H9 (cell line): ENCODE measurements around the gene NSF. TPM values are rescaled to one million over a fixed set of nuclear protein-coding genes. Genes with fewer than 3 reads are reported as not detected.

Experiments
- DNase-seq: peaks from one replicate; pipeline ENCODE4 v3.0.0-alpha.2; 2017
- H2AFZ ChIP-seq: one replicate; pipeline ENCODE4 v1.6.1; 2013; ENCODE audit warnings: mild to moderate bottlenecking, low read length, control low read depth, moderate library complexity
- H2AK5ac ChIP-seq: 2 replicates; pipeline ENCODE4 v1.6.1; 2013; ENCODE audit warnings: low read length, control low read depth, mixed read lengths; ENCODE audit not compliant: insufficient read length
- H2BK120ac ChIP-seq: one replicate; pipeline ENCODE4 v1.6.1; 2013; ENCODE audit warnings: low read depth, mild to moderate bottlenecking, low read length, control low read depth, inconsistent platforms; ENCODE audit not compliant: poor library complexity, severe bottlenecking
- H2BK12ac ChIP-seq: 2 replicates; pipeline ENCODE4 v1.6.1; 2013; ENCODE audit warnings: low read length, control low read depth, mixed read lengths, low read depth; ENCODE audit not compliant: insufficient read length
- H2BK15ac ChIP-seq: 2 replicates; pipeline ENCODE4 v1.6.1; 2013; ENCODE audit warnings: low read depth, low read length, control low read depth
- H2BK20ac ChIP-seq: one replicate; pipeline ENCODE4 v1.6.1; 2013; ENCODE audit warnings: low read depth, mild to moderate bottlenecking, low read length, control low read depth, inconsistent platforms; ENCODE audit not compliant: poor library complexity, severe bottlenecking
- H2BK5ac ChIP-seq: 2 replicates; pipeline ENCODE4 v1.6.1; 2013; ENCODE audit warnings: low read length, control low read depth, mixed read lengths; ENCODE audit not compliant: insufficient read length
- H3K14ac ChIP-seq: 2 replicates; pipeline ENCODE4 v1.6.1; 2013; ENCODE audit warnings: low read length, control low read depth; ENCODE audit not compliant: insufficient read depth
- H3K18ac ChIP-seq: 2 replicates; pipeline ENCODE4 v1.6.1; 2013; ENCODE audit warnings: low read depth, mild to moderate bottlenecking, mixed read lengths, low read length, control low read depth; ENCODE audit not compliant: insufficient read length
- H3K23ac ChIP-seq: 2 replicates; pipeline ENCODE4 v1.6.1; 2013; ENCODE audit warnings: low read length, control low read depth, mixed read lengths, low read depth; ENCODE audit not compliant: insufficient read length
- H3K23me2 ChIP-seq: 2 replicates; pipeline ENCODE4 v1.6.1; 2013; ENCODE audit warnings: low read depth, mild to moderate bottlenecking, mixed read lengths, low read length, control low read depth; ENCODE audit not compliant: insufficient read length, poor library complexity, severe bottlenecking
- H3K27ac ChIP-seq: 2 replicates; pipeline ENCODE4 v1.5.1; 2013; ENCODE audit warnings: low read length, control low read depth, mixed read lengths, low read depth; ENCODE audit not compliant: insufficient read length
- H3K27me3 ChIP-seq: 2 replicates; pipeline ENCODE4 v1.6.1; 2013; ENCODE audit warnings: low read length, control low read depth, inconsistent platforms; ENCODE audit not compliant: insufficient read depth
- H3K4ac ChIP-seq: 2 replicates; pipeline ENCODE4 v1.6.1; 2013; ENCODE audit warnings: low read depth, mild to moderate bottlenecking, control low read depth, inconsistent platforms, low read length, moderate library complexity
- H3K4me1 ChIP-seq: 2 replicates; pipeline ENCODE4 v1.6.1; 2013; ENCODE audit warnings: low read length, control low read depth, inconsistent platforms; ENCODE audit not compliant: insufficient read depth
- H3K4me2 ChIP-seq: 2 replicates; pipeline ENCODE4 v1.6.1; 2013; ENCODE audit warnings: low read length, control low read depth, mixed read lengths; ENCODE audit not compliant: insufficient read length, insufficient read depth
- H3K56ac ChIP-seq: 2 replicates; pipeline ENCODE4 v1.6.1; 2013; ENCODE audit warnings: low read depth, mild to moderate bottlenecking, mixed read lengths, low read length, control low read depth; ENCODE audit not compliant: insufficient read length
- H3K79me1 ChIP-seq: 2 replicates; pipeline ENCODE4 v1.6.1; 2013; ENCODE audit warnings: low read depth, mild to moderate bottlenecking, moderate library complexity, low read length, control low read depth, inconsistent platforms; ENCODE audit not compliant: insufficient read depth, poor library complexity, severe bottlenecking
- H3K79me2 ChIP-seq: 2 replicates; pipeline ENCODE4 v1.6.1; 2013; ENCODE audit warnings: low read length, control low read depth, inconsistent platforms; ENCODE audit not compliant: insufficient read depth
- H3K9ac ChIP-seq: 2 replicates; pipeline ENCODE4 v1.6.1; 2013; ENCODE audit warnings: low read length, control low read depth, mixed read lengths; ENCODE audit not compliant: insufficient read length; ENCODE audit errors: extremely low read depth
- H3K9me3 ChIP-seq: one replicate; pipeline ENCODE4 v1.6.1; 2013; ENCODE audit warnings: low read depth, low read length, inconsistent platforms; ENCODE audit not compliant: control insufficient read depth
- H3T11ph ChIP-seq: one replicate; pipeline ENCODE4 v1.6.1; 2013; ENCODE audit warnings: mild to moderate bottlenecking, low read length, control low read depth, inconsistent platforms
- H4K20me1 ChIP-seq: one replicate; pipeline ENCODE4 v1.6.1; 2013; ENCODE audit not compliant: control insufficient read depth, insufficient read length, insufficient read depth
- H4K5ac ChIP-seq: 2 replicates; pipeline ENCODE4 v1.6.1; 2013; ENCODE audit warnings: low read depth, mild to moderate bottlenecking, mixed read lengths, low read length, control low read depth; ENCODE audit not compliant: insufficient read length
- H4K8ac ChIP-seq: replicated peaks from 2 replicates; pipeline ENCODE4 v1.6.1; 2013; ENCODE audit warnings: low read length, control low read depth, mixed read lengths, low read depth; ENCODE audit not compliant: insufficient read length
- H4K91ac ChIP-seq: 2 replicates; pipeline ENCODE4 v1.6.1; 2013; ENCODE audit warnings: low read depth, mild to moderate bottlenecking, moderate library complexity, mixed read lengths, low read length, control low read depth; ENCODE audit not compliant: insufficient read length
- H3K27ac Mint-ChIP-seq, 3 experiments: 2 replicates in 2 of 3; 3 replicates in 1 of 3; pipeline ENCODE4 v1.8.0; 2020 to 2021; ENCODE audit warnings: mixed read lengths in 3 of 3, mild to moderate bottlenecking in 1 of 3, moderate library complexity in 1 of 3
- H3K27me3 Mint-ChIP-seq: 2 replicates; pipeline ENCODE4 v1.8.0; 2021; ENCODE audit warnings: low read depth, mild to moderate bottlenecking, moderate library complexity, mixed read lengths
- H3K36me3 Mint-ChIP-seq, 3 experiments: 2 replicates in 2 of 3; 3 replicates in 1 of 3; pipeline ENCODE4 v1.8.0; 2020 to 2021; ENCODE audit warnings: low read depth in 3 of 3, mixed read lengths in 3 of 3; ENCODE audit not compliant: insufficient read depth in 1 of 3
- H3K4me1 Mint-ChIP-seq, 2 experiments: 2 replicates each; pipeline ENCODE4 v1.8.0; 2020; ENCODE audit warnings: mixed read lengths in 2 of 2
- H3K4me3 Mint-ChIP-seq, 2 experiments: 2 replicates in 1 of 2; 3 replicates in 1 of 2; pipeline ENCODE4 v1.8.0; 2020 to 2021; ENCODE audit warnings: mild to moderate bottlenecking in 2 of 2, mixed read lengths in 2 of 2, moderate library complexity in 1 of 2
- H3K9me3 Mint-ChIP-seq, 2 experiments: 2 replicates in 1 of 2; 3 replicates in 1 of 2; pipeline ENCODE4 v1.8.0; 2020; ENCODE audit warnings: mild to moderate bottlenecking in 2 of 2, mixed read lengths in 2 of 2, moderate library complexity in 1 of 2
- WGBS: extraction: QIAGEN DNeasy Blood & Tissue Kit; methylation state at CpG from one replicate; pipeline ENCODE4 v1.1.7; 2013; ENCODE audit warnings: missing lambda C conversion rate, low lambda C conversion rate, mixed read lengths; ENCODE audit not compliant: insufficient read length; ENCODE audit errors: extremely low coverage; 5-methylcytosine and 5-hydroxymethylcytosine counted together
- total RNA-seq: library from RNA; stranded (reverse); gene quantifications from 2 replicates; pipeline ENCODE4 v1.2.1, GENCODE V29; 2021
- TF ChIP-seq, protein P1 (sequence below): fragments of 200-600 bp; sonication (generic); conservative IDR thresholded peaks from 3 replicates; pipeline ENCODE4 v1.8.0; 2021; ENCODE audit warnings: antibody characterized with exemption, mild to moderate bottlenecking

The NSF gene
- total RNA-seq, 1 experiment from 2014 or later: 36.4 TPM

DNA sequence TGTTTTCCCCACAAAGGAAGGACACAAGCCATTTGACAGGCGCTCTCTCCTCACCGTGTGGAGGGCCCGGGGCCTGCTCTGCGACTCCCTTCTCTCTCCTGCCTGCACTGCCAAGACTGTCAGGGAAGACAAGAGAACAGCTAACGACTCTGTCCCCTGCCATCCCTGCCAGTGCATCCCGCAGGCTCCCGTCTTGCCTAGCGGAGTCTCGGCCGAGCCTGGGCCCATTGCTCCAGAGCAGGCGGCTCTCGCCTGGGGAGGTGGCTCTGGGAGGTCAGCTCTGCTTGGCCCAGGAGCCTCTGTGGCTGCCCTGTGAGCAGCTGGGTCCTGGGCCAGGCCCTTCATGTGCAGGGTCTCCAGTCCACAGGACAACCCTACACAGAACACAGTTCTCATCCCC, 175.0 kb downstream of the NSF start:
- no peaks in the 10 kb centered on the region for H3K79me1 ChIP-seq
- no peak overlapping the region for H3K18ac ChIP-seq
- H2BK120ac ChIP-seq: no peak overlapping the region
- no peak overlapping the region for H3K27ac ChIP-seq
- no peak overlapping the region for H3K4me2 ChIP-seq
- H3K14ac ChIP-seq: no peak overlapping the region
- H3K27me3 ChIP-seq: peaks cover 9% of the 10 kb centered on the region; the same call in 1 of the 2 replicates
- H3K23me2 ChIP-seq: peaks cover under 1% of the 10 kb centered on the region
- Mint-ChIP-seq H3K27me3 (peaks cover 30% of the 10 kb centered on the region), H3K27ac (no peak overlapping the region), H3K4me1 (peaks cover 20 to 33% of the 10 kb centered on the region in 2 experiments), H3K36me3 (peaks cover 0 to 72% (median 0%) of the 10 kb centered on the region in 3 experiments; a peak in 3 of 7 replicates), H3K9me3 (no peaks in the 10 kb centered on the region; a peak in 1 of 5 replicates), H3K4me3 (no peak overlapping the region; a peak in 1 of 5 replicates)
- no peak overlapping the region for H4K5ac ChIP-seq
- no peak overlapping the region for H2AK5ac ChIP-seq
- no peaks in the 10 kb centered on the region for H3K79me2 ChIP-seq
- H4K91ac ChIP-seq: no peak overlapping the region
- no peak overlapping the region for H2BK5ac ChIP-seq
- no peak overlapping the region for H2BK15ac ChIP-seq
- H4K20me1 ChIP-seq: no peaks in the 10 kb centered on the region
- H3K9ac ChIP-seq: no peak overlapping the region
- no peak overlapping the region for H3K56ac ChIP-seq
- no peak overlapping the region for H3K23ac ChIP-seq
- DNase-seq: no peak
- H2BK20ac ChIP-seq: no peak overlapping the region
- H3T11ph ChIP-seq: no peak overlapping the region
- WGBS: no CpG with 5 or more reads among the region's 12 CpGs
- H2AFZ ChIP-seq: no peak overlapping the region
- no peak overlapping the region for H4K8ac ChIP-seq
- TF ChIP-seq, protein P1, sequence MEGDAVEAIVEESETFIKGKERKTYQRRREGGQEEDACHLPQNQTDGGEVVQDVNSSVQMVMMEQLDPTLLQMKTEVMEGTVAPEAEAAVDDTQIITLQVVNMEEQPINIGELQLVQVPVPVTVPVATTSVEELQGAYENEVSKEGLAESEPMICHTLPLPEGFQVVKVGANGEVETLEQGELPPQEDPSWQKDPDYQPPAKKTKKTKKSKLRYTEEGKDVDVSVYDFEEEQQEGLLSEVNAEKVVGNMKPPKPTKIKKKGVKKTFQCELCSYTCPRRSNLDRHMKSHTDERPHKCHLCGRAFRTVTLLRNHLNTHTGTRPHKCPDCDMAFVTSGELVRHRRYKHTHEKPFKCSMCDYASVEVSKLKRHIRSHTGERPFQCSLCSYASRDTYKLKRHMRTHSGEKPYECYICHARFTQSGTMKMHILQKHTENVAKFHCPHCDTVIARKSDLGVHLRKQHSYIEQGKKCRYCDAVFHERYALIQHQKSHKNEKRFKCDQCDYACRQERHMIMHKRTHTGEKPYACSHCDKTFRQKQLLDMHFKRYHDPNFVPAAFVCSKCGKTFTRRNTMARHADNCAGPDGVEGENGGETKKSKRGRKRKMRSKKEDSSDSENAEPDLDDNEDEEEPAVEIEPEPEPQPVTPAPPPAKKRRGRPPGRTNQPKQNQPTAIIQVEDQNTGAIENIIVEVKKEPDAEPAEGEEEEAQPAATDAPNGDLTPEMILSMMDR: no peak
- no peaks in the 10 kb centered on the region for H3K9me3 ChIP-seq
- no peak overlapping the region for H2BK12ac ChIP-seq
- H3K4me1 ChIP-seq: no peaks in the 10 kb centered on the region
- no peak overlapping the region for H3K4ac ChIP-seq
